Endothelial cell of umbilical vein (primary cell): ENCODE results near the gene MZT2A.
"Not testable (repeated sequence)": the region's sequence is repeated elsewhere in the genome, so short reads cannot be mapped to it uniquely, and the experiment has no call there.

Source experiments
- EZH2 ChIP-seq: IDR thresholded peaks from 2 replicates; pipeline ENCODE4 v1.6.1; 2012; ENCODE audit warnings: borderline replicate concordance, low read depth, mild to moderate bottlenecking, moderate library complexity, low read length, inconsistent platforms; ENCODE audit not compliant: severe bottlenecking
- POLR2A ChIP-seq: IDR thresholded peaks from 2 replicates; pipeline ENCODE4 v1.6.1; 2012; ENCODE audit warnings: low read depth, mild to moderate bottlenecking, control low read depth, low read length

DNA sequence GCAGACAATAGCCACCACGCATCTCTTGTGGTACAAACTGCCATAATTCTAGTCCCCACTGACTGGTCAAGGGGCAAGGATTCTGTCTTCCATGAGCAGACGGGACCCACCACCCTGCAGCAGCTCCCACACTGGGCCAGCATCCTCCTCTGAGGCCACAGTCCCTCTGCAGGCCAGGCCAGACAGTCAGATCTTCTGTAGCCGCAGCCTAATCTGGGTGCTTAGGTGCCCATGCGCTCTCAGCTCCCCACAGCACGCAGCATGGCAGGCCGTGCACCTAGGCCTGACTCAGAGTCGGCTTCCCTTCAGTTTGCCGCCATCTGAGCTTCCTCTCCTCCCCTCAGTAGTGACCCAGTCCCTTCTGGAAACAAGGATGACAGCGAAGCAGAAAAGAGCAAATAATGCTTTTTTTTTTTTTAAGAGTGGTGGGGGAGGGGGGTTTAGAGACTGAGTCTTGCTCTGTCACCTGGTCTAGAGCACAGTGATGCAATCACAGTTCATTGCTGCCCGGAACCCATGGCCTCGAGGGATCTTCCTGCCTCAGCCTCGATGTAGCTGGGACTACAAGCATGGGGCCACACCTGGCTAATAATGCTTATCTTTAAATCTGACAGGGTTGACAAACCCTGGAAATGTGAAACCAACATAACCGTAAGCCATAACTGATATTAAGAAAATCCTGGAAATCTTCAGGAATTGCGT is 5.8 kb downstream of the MZT2A start:
- TF ChIP-seq POLR2A, EZH2: not testable (repeated sequence)
